Neural crest cell (in vitro differentiated cells): Measurements from ENCODE around the gene GOSR2. TPM values are rescaled to one million over a fixed set of nuclear protein-coding genes. Genes with fewer than 3 reads are reported as not detected.

Experiments
- DNase-seq: peaks from one replicate; pipeline ENCODE4 v3.0.0; 2021; ENCODE audit warnings: low read depth, mixed read lengths, low spot score
- H3K27ac Mint-ChIP-seq: one replicate; pipeline ENCODE4 v1.8.0; 2021; ENCODE audit warnings: mild to moderate bottlenecking, mixed read lengths; ENCODE audit not compliant: unreplicated experiment
- H3K27me3 Mint-ChIP-seq: 2 replicates; pipeline ENCODE4 v1.8.0; 2021; ENCODE audit warnings: low read depth, mild to moderate bottlenecking, mixed read lengths
- H3K36me3 Mint-ChIP-seq: 2 replicates; pipeline ENCODE4 v1.8.0; 2021; ENCODE audit warnings: low read depth, mild to moderate bottlenecking, mixed read lengths
- H3K4me1 Mint-ChIP-seq: 2 replicates; pipeline ENCODE4 v1.8.0; 2021; ENCODE audit warnings: mixed read lengths
- H3K4me3 Mint-ChIP-seq: one replicate; pipeline ENCODE4 v1.8.0; 2021; ENCODE audit warnings: mild to moderate bottlenecking, mixed read lengths
- H3K9me3 Mint-ChIP-seq: 2 replicates; pipeline ENCODE4 v1.8.0; 2021; ENCODE audit warnings: mixed read lengths
- CTCF ChIP-seq: fragments of 200-600 bp; sonication (generic); conservative IDR thresholded peaks from 2 replicates; pipeline ENCODE4 v1.5.0; 2021; ENCODE audit warnings: antibody characterized with exemption, mild to moderate bottlenecking
- long read RNA-seq: library from polyadenylated mRNA; unstranded; transcript quantifications from one replicate; pipeline ENCODE4 v2.0.0, GENCODE V29; 2020
- total RNA-seq: library from RNA; stranded (reverse); gene quantifications from 2 replicates; pipeline ENCODE4 v1.2.1, GENCODE V29; 2021

The GOSR2 gene
- 46.1 and 52.8 TPM in 2 replicates for total RNA-seq
- long read RNA-seq, transcript GOSR2-209 (4 exons, 1,444 nt): minor isoform, 9 of 161 reads
- long read RNA-seq, transcript GOSR2-213 (6 exons, 3,574 nt): minor isoform, 7 of 161 reads
- long read RNA-seq, transcript GOSR2-239 (5 exons, 3,871 nt): minor isoform, 8 of 161 reads
- long read RNA-seq, transcript GOSR2-232 (6 exons, 3,964 nt): major isoform, 109 of 161 reads
- long read RNA-seq, partial matches to known transcripts: 2 of 161 reads
- long read RNA-seq, other reads (novel, unspliced or antisense): 7 of 161 reads

- peak; percentile 89 for DNase-seq
- TF ChIP-seq CTCF: no peak
- Mint-ChIP-seq H3K36me3 (no peaks in the 10 kb centered on the region), H3K27ac (peak within 1 kb of the TSS; percentile 100), H3K4me3 (peak within 1 kb of the TSS; percentile 94), H3K9me3 (no peaks in the 10 kb centered on the region), H3K27me3 (peaks cover 3% of the 10 kb centered on the region), H3K4me1 (peaks cover 28% of the 10 kb centered on the region)
Observed at GRCh38 chr17:46922804-46923635, at the start of gene GOSR2. GOSR2 (plus strand) TSS chr17:46923160; CDS start chr17:46923193, 33 bp downstream.

GRCh38 chr17:46873941-46874645 is 48.9 kb upstream of the GOSR2 start:
- Mint-ChIP-seq H3K9me3 (no peaks in the 10 kb centered on the region), H3K4me1 (no peaks in the 10 kb centered on the region), H3K36me3 (no peaks in the 10 kb centered on the region), H3K27ac (no peak overlapping the region), H3K4me3 (no peak overlapping the region), H3K27me3 (no peaks in the 10 kb centered on the region)
- TF ChIP-seq CTCF: no peak
- no peak for DNase-seq

GRCh38 chr17:46874906-46875305 is 48.1 kb upstream of the GOSR2 start:
- no peaks in the 10 kb centered on the region for H3K4me1 Mint-ChIP-seq
- no peaks in the 10 kb centered on the region for H3K27me3 Mint-ChIP-seq
- TF ChIP-seq CTCF: no peak
- H3K27ac Mint-ChIP-seq: no peak overlapping the region
- no peak for DNase-seq
- H3K36me3 Mint-ChIP-seq: no peaks in the 10 kb centered on the region
- no peaks in the 10 kb centered on the region for H3K9me3 Mint-ChIP-seq
- no peak overlapping the region for H3K4me3 Mint-ChIP-seq

GRCh38 chr17:46875849-46876352 is 47.1 kb upstream of the GOSR2 start:
- H3K4me1 Mint-ChIP-seq: no peaks in the 10 kb centered on the region
- H3K36me3 Mint-ChIP-seq: no peaks in the 10 kb centered on the region
- TF ChIP-seq CTCF: no peak
- H3K9me3 Mint-ChIP-seq: no peaks in the 10 kb centered on the region
- H3K27me3 Mint-ChIP-seq: no peaks in the 10 kb centered on the region
- no peak overlapping the region for H3K27ac Mint-ChIP-seq
- DNase-seq: no peak
- no peak overlapping the region for H3K4me3 Mint-ChIP-seq

GRCh38 chr17:46876353-46876887 is 46.5 kb upstream of the GOSR2 start:
- Mint-ChIP-seq H3K4me3 (no peak overlapping the region), H3K4me1 (no peaks in the 10 kb centered on the region), H3K9me3 (no peaks in the 10 kb centered on the region), H3K36me3 (no peaks in the 10 kb centered on the region), H3K27me3 (no peaks in the 10 kb centered on the region), H3K27ac (no peak overlapping the region)
- TF ChIP-seq CTCF: peak; percentile 43
- no peak for DNase-seq
